ENCODE data around the gene NLRP1.

The NLRP1 gene

DNA sequence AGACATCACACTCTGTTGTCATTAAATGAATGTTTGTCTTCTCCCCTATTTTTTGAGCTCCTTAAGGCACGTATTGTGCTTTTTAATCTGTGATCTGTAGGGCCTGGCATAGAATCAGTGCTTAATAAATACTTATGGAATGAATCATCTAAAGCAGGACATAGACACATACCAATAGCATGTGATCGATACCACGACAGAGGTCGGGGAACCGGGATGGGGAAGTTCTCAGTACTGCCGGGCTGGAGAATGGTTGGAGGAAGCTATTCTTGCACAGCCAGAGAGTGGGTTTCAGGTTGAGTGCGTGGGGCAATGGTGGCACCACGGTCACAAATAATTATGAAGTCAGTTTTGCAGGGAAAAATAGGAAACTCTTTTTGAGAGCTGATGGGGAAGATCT lies 26.8 kb downstream of the NLRP1 start:
- DNase-seq (ENCODE audit: low read depth), result peak; percentile 46

GRCh38 chr17:5555254-5555653 lies 29.1 kb downstream of the NLRP1 start:
- peak; percentile 46 for DNase-seq (ENCODE audit: low read depth)

GRCh38 chr17:5553479-5553878 lies 30.8 kb downstream of the NLRP1 start:
- no peak for DNase-seq (ENCODE audit: low read depth)

DNA sequence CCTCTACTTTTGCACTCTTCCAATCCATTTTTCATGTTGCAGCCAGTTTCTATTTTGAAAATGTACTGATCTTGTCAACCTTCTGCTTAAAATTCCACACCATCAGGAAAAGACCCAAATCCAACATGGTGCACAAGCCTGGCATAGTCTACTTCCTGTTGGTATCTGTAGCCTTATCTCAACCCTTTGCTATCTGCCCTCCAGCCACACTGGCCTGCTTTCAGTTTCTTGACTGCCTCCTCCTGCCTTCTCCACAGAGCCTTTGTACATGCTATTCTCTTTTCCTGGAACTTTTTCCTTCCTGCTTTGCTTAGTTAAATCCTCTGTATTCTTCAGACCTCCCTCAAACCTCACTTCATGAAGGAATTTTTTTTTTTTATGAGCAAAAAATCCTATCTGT lies 31.5 kb downstream of the NLRP1 start:
- DNase-seq (ENCODE audit: low read depth), result no peak

DNA sequence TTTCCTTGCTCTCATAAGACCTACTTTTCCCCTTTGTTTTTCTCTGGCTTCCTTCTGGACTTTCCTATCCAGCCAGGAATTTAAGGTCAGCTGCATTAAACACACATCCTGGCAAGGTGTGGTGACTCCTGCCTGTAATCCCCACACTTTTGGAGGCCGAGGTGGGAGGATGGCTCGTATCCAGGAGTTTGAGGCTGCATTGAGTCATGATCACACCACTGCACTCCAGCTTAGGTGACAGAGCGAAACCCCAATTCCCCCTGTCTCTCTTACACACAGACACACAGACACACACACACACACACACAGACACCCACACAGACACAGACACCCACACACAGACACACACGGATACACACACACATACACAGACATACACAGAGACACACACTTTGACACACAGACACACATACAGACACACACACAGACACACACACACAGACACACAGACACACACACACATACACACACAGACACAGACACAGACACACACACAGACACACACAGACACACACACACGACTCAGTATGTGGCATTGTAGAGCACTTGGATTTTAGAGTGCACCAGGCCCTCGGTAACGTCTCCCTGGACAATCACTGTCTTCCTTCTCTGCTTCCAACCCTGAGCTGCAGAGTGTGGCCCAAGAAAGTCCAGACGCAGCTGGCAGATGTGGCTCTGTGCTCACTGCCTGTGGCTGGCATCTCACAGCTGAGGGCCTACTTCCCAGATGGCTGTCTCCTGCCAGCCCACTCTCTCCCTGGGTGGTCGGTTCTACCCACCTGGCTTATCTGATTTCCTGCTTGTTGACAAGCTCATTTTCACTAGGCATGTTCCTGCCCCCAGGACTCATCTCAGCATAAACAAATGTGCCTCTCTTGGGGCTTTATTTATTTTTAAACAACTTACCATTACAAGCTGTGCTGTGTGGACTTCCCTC lies 39.0 kb downstream of the NLRP1 start:
- DNase-seq (ENCODE audit: low read depth), result peak; percentile 13

- DNase-seq (ENCODE audit: low read depth), result no peak
Observed at GRCh38 chr17:5544115-5544514, 40.2 kb downstream of the NLRP1 start.

DNA sequence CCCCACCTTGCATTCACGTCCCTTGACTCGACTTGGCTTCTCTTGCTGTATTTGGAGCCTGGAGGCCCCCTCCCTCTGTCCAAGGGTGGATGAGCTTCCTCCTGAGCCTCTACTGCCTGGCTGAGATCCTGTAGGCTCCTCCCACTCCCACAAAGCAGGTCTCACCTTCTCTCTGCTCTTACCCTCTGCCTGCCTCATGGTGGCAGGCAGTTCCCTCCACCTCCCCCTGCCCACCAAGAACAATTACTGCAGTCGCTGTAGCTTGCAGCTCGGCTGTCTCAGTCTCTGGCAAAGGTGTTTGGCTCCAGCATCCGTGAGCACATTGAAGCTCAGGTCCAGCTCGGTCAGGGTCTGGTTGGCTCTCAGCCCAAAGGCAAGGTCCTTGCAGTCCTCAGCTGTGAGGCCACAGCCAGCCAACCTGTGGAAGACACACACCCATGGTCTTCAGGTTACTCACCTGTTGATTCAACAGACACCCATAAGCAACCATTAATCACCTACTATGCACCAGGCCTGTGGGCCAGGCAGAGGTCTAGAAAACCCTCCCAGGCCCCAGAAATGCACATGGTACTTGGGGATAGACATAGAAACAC lies 42.6 kb downstream of the NLRP1 start:
- DNase-seq (ENCODE audit: low read depth), result no peak

DNA sequence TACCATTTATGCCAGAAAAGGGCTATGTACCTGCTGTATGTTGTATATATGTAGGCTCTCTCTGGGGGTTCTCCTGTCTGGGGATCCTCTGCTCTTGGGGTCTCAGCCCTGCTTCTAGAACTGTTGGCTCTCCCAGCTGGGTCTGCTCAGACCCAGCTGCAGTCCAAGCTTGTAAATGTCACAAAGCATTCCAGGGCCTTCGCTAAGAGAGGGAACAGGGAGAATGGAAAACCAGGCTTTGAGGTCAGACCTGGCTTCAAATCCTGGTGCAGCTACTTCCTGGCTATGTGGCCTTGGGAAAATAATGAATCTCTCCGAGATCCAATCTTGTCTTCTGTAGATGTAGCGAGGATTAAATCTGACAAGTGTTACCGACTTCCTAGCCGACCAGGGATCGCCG lies 44.0 kb downstream of the NLRP1 start:
- no peak for DNase-seq (ENCODE audit: low read depth)

GRCh38 chr17:5539286-5539685 lies 45.0 kb downstream of the NLRP1 start:
- no peak for DNase-seq (ENCODE audit: low read depth)

DNA sequence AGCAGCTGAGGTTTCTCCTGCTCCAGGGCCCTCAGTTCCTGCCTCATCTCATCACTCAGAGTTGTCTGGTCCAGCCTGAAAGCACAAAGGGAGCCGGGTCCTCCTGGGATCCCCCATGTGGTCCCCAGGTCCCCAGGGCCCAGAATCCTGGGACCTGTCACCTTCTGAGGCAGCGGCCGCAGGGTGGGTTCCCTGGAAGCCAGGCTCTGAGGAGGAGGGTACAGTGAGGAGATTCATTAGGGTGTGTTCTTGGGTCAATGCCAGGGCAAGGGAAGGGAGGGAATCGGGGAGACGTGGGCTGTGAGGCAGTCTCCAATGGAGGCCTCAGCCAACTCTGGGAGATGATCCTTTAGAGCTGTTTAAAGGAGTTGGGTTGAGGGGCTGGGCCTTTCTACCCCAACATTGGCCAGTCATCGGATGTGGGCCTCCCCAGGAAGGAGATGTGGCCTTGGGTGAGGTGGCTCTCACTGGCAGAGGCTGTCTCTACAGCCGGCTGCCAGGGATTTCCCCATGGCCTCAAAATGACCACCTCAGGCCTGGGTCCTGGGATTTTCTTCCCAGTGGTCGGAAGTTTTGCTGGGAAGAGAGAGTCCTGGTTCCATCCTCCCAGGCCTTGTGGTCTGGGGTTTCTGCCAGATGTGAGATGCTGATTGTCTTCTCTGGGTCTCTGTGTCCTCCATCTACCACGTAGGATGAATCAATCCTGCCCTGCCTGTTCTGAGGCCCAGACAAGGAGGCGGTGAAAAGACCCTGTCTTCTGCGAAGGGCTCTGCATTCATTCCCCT lies 47.3 kb downstream of the NLRP1 start:
- DNase-seq (ENCODE audit: low read depth), result peak; percentile 9

DNA sequence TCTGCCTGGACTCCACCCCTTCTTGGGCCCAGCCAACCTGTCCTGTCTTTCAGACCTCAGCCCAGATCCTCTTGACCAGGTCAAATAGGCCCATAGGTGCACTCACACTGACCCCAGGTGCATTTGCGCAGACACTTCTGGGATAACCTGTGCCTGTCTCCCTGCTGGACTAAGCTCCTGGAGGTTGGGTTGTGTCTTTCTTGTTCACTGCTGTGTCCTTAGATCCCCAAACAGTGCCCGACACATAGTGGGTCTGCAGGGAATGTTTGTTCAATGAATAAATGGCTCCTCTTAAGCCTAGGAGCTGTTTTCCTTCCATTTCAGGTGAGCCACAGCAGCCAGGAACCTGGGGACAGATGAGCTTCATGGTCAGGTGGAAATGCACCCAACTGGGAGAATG lies 48.9 kb downstream of the NLRP1 start:
- no peak for DNase-seq (ENCODE audit: low read depth)

- peak; percentile 43 for DNase-seq (ENCODE audit: low read depth)
Observed at GRCh38 chr17:5533486-5534315, 50.6 kb downstream of the NLRP1 start.

GRCh38 chr17:5532581-5532980 lies 51.7 kb downstream of the NLRP1 start:
- DNase-seq (ENCODE audit: low read depth), result no peak

DNA sequence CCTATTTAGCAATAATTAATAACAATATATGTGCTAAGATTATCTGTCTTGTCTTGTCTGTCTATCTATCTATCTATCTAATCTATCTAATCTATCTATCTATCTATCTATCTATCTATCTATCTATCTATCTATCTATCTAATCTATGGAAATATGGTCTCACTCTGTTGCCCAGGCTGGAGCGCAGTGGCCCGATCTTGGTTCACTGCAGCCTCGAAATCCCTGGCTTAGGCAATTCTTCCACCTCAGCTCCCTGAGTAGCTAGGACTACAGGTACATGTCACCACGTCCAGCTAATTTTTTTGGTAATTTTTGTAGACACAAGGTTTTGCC lies 53.3 kb downstream of the NLRP1 start:
- no peak for DNase-seq (ENCODE audit: low read depth)

GRCh38 chr17:5530265-5531084 lies 53.8 kb downstream of the NLRP1 start:
- no peak for DNase-seq (ENCODE audit: low read depth)

DNA sequence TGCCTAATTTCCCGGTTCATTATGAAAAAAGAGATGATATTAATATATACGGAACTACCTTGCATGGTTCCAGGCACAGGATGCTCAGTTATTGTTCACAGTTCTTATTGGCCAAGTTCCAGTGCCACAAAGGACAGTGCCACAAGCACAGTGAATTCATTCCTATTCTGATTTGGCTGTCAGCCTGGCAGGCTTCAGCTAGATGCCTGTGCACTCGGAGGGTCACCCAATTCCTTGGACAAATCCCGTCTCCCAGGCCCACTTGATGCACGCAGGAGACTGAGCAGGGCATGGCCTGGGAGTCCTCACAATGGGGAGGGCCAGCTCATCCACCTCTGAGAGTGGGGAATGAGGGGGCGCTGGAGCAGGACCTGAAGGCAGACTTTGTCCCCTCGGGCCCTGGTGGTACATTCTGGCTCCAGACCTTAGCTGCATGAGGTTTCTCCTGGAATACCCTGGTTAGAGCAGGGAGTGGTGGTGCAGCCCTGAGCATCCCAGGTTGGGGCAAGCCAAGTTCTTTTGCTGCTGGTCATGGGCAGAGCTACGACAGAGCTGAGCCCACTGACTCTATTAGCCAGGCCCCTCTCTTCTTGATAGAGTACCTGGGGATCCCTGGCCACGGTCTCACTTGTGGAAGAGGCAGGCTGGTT lies 56.6 kb downstream of the NLRP1 start:
- no peak for DNase-seq (ENCODE audit: low read depth)

- DNase-seq (ENCODE audit: low read depth), result peak; percentile 94
Observed at GRCh38 chr17:5526821-5527598, 57.3 kb downstream of the NLRP1 start.

GRCh38 chr17:5523249-5523648 lies 61.1 kb downstream of the NLRP1 start:
- DNase-seq (ENCODE audit: low read depth), result no peak

- DNase-seq (ENCODE audit: low read depth), result no peak
Observed at GRCh38 chr17:5522476-5522875, 61.8 kb downstream of the NLRP1 start.

All from iris pigment epithelial cell (primary cell).